GM19438 (cell line): ENCODE data around the gene ABHD10.

ENCODE experiments used
- ATAC-seq: cut with Tn5 transposase; IDR thresholded peaks from one replicate; pipeline ENCODE4 v1.9.1; 2021; ENCODE audit warnings: low read depth; ENCODE audit not compliant: unreplicated experiment

The ABHD10 gene

DNA sequence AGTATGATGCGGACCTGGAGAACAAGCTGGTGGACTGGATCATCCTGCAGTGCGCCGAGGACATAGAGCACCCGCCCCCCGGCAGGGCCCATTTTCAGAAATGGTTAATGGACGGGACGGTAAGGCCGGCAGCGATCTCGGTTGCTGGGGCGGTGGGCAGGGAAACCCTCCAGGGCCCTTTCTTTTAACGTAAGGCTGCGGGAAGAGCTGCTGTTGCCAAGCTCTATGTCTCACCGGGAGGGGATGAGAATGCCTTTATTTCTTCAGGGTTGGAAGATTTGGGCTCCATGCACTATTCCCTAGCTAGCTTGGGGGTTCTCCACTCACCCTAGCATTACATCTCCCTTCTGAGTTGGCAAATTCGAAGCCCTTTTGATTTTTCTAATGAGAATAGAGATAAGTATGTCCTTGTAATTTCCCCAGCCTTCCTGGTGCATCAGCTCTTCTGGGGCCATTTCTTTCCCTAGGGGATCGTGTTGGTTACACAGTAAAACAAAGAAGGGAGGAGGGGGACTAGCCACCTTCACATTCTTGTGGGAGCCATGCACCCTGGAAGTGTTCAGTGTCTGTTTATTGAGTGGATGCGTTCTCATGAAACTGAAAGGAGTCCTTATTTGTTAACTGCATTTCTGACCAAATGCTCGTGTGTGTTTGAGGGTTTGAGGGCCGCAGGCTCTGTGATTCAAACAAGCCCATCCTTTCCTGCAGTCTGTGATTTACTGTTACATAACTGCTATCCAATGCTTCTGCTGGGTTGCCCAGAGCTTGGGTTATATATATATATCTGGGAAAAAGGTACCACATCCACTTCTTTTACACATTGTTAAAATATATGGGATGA is 20.9 kb downstream of the ABHD10 start:
- ATAC-seq = no peak

DNA sequence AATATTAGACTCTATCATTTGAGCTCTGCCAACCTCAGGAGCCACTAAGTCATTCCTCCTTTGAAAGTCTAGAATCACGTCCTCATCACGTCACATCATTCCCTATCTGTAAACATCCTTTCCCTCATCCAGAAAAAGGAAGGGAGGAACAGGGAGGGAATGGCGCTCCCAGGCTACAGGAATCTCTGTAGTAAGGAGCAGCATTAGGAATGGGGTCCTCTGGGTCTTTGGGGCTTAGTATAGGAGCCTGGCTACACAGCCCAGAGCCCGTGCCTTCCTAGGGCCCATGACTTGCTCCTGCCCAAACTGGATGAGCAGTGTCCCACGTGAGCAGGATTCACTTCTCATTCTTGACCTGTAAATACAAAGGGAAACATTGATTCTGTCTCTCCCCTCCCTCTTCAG is 21.5 kb downstream of the ABHD10 start:
- no peak for ATAC-seq

DNA sequence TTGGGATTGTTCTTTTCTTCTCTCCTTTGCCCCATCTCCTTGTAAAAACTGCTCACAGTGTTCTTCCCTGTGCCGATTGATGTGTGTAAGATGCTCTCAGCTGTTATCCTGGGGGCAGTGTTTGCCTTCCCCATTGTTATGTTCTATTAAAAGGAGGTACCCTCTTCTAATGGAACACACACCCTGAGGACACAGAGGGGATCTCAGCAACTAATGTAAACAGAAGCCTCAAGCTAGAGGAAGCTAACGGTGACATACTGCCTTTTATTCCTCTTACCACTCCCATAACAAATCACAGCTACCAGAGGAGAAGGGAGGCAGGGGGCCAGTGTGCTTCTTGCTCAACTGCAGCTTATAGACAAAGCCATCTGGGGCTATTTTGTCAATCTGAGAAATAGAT is 22.1 kb downstream of the ABHD10 start:
- ATAC-seq = no peak

DNA sequence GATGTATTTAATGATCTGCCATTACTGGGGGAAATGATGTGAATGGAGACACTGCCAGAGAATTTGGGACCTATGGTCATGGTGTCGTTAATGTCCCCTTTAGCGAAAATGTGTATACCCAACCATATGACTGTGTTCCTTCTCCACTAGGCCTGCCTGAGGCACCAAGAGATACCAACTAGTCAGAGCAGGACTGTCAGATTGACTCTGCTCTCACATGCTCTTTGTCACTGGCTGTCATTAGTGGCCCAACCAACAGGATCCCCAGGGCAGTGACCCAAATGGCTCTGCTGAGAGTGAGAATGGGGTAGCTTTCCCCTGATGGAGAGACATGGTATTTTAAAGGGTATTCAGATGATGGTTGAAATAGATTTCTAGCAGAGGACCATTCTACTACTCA is 22.7 kb downstream of the ABHD10 start:
- ATAC-seq = no peak

DNA sequence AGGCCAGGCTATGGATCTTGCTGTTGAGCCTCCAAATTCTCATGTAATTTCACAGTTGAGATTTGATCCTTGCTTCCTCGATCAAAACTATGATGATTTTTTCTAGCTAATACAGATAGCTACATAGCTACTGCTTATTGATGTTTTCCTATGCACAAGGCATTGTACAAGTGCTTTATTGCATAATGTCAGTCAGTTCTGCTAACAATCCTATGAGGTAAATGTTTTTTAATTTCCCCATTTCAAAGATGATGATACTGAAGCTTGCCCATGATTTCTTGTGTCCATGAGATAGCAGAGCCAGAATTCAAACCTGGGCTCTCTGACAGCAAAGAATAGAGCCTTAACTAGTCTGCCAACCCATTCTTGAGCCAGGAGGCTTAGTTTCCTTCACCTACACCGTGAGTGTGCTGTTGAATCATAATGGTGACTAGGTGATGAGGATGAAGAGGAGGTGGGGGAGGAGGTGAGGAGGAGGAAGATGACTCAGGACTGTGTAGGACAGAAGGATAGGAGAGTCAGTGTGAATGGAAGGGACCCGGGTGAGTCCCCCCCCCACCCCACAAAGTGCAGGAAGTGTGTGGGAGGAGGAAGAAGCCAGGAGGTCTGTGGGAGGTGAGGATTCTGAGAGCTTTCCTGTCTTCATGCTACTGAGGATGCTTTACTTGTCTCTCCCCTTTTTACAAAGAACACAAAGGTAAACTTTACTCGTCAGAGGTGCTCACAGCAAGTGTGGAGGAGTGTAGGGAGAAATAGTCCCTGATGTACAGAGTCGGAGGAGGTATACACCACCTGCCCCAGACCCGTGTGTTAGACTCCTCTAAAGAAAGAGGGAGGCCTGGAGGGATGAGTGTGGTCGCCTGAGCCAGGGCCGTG is 23.5 kb downstream of the ABHD10 start:
- ATAC-seq = no peak

DNA sequence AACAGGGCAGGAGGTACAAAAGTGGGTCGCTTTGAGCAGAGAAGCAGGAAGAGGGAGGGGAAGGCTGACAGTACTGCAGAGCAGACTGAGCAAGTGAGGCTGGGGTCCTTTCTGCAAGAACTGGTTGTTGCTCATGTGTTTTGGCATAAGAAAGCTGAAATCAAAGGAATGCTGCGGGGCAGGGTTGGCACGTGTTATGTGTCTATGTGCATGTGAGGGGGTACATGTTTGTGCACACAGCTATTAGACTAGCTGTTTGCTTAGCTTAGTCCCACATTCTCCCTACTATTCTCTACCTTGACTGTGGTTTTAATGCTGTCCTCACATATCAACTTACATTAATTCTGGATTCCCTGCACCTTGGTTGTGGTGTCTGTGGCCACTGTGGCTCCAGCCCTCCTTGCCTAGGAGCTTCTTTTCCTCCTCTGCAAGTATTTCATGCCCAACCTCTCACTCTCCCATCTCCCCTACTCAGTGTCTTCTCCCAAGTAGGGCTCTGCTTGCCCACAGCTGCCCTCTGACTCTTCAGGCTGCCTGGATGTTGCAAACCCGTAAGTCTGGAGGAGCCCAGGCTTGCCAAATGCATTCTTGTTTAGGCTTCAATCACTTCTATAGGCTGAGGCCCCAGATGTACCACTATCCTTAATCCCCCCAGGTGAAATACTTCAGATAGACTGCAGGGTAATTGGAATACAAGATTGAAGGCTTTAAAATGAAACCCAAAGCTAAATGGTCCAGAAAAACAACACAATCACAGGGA is 24.7 kb downstream of the ABHD10 start:
- ATAC-seq = no peak

DNA sequence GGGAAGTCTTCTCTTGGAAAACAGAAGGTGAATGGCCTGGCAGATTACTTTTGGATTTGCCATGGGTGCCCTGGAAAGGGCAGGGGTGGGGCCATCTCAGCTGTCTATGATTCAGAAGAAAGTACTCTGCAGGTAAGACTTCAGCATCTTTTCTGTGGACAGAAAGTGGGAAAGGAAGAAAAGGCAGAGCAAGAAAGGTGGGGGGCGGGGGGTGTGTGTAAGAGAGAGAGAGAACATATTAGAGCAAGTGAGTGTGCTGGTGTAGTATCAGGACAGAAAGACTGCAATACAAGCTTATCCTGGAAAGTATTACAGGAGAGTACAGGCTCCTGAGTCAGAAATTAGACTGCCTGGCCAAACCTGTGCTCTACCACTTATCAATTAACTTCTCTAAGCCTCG is 25.4 kb downstream of the ABHD10 start:
- ATAC-seq = no peak

DNA sequence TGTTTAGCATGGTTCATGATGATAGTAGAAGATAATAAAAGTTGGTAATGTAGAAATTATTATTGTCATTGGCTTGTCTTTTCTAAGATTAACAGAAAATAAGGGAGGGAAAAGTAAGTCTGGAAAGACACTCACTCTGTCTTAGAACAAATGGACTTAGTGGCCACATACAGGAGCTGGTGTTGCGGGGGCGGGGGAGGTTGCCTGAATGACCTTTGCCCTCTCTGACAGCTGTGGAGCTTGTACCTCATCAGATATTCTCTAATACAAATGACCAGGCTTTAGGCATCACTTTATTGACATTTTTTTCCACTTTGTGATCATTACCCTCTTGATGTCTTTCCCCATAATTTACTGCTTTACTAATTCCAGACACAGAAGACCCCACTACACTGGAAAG is 25.8 kb downstream of the ABHD10 start:
- ATAC-seq = no peak

DNA sequence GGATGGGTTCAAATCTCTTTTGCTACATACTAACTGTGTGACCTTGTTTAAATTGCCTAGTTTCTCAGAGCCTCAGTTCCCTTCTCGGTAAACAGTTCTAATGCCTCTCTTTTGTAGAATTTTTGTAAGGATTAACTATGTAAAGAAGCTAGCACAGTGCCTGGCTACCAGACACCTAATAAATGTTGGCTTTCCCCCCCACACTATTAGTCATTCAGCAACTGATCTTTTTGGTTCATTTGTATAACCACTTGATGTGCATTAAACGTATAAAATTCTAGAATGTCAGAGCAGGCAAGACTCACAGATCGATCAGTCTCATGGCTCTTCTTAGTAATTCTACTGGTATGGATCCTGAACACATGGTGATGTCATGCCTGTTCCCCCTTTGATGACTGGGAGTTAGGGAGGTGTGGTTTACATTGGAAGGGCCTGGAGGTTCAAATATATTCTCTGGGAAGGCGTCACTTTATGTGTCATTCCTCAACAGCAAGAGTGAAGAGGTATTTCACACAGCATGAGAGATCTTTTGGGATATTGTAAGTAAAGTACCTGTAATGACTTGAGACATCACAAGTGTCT is 26.4 kb downstream of the ABHD10 start:
- ATAC-seq = no peak

DNA sequence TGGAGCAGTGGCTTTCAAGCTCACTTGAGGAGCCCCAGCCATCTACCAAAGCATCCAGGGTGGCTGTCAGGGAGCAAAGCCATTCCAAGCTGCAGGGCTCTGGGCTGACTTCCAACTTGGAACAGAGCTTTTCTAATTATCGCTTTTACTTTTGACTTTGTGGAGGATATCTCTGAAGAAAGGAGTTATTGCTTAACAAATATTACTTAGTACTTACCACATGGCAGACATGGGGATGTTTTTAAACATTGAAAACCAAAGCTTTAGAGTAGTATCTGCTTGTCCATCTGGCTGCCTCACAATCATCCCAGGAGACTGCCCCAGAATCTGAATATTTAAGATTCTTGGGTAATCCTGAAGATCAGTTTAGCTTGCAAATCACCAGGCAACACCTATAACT is 28.8 kb downstream of the ABHD10 start:
- ATAC-seq = no peak

DNA sequence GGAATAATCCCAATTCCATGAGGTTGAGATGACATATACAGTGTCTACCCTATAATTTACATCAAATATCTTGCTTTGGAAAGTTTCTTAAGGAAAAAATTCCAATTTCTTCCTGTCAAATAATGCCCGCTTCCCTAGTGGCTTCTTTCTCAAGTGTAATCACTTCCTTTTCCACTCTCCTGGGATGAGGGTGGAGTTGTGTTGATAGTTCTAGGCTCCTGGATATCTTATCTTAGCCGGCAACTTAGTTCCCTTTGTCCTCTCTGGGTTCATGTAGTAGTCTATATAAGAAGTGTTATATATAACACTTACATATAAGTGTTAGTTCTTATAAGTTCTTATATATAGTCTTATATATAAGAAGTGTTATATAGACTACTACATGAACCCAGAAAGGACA is 30.8 kb downstream of the ABHD10 start:
- ATAC-seq = no peak

DNA sequence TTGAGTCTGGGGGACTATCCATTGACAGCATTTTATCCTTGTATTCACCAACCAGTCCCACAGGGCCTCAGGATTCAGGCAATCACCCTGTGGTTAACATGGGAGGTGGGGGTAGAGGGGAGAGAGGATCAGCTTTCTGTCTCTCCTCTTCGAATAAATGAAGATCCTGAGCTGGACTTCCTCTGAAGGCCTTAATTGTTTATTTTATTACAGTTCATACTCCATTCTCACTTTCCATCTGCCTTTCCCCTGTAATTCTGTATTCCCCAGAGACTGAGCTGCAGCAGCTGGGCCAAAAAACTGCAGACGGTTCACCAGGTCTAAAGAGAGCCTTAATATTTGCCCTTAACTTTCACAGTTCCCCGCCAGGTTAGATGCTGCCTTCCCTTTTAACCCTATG is 31.8 kb downstream of the ABHD10 start:
- ATAC-seq = no peak

DNA sequence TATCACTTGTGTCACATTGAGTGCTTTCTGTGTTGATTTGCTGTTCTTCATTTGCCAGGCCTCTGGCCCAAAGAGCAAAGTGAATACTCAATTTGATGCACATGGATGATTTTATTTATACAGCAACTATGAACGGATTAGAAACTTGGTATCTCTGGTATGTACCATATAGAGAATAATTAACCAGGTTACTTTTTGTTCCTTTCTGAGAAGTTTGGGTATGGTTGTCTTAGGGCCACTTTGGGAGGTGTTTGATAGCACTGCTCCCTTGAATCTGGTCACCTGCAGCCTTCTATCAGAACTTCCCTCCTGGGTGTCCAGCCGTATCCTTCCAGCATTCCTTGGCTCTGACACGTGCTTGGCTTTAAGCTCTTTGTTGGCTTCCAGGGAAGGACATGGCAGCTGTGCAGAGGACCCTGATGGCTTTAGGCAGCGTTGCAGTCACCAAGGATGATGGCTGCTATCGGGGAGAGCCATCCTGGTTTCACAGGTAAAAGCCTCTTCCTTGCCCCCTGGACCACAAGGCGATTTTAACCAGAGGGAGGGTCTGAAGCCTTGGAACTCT is 32.6 kb downstream of the ABHD10 start:
- ATAC-seq = no peak

DNA sequence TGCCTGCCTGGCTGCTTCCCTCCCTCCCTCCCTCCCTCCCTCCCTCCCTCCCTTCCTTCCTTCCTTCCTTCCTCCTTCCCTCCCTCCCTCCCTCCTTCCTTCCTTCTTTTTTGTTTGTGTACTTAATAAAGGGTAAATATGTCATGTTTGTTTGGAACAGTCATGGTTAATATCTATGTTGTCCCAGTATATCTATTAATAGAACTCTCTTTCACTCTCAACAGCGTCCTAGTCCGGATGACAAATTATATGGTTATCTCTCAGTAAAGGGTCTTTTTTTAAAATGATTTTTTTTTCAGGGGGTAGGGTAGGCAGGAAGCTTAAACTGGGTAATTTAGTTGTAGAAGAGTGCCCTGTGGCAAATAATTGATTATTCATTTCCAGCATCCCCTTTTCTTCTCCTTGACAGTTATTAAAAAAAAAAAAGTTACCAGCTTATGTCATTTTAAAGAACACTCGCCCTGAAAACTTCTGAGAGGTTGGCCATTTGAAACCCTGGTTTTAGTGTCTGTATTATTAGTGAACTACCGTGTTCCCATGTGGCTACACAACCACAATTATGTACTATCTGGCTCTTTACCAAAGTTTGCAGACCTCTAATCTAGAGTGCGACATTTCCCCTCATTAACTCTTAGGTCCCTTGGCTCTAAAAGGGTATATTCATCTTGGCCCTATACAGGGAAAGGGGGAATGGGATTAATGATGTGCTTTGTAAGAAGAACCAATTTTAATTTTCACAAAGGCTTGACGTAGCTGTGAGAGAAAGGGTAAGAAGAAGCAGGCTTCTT is 33.6 kb downstream of the ABHD10 start:
- ATAC-seq = no peak

DNA sequence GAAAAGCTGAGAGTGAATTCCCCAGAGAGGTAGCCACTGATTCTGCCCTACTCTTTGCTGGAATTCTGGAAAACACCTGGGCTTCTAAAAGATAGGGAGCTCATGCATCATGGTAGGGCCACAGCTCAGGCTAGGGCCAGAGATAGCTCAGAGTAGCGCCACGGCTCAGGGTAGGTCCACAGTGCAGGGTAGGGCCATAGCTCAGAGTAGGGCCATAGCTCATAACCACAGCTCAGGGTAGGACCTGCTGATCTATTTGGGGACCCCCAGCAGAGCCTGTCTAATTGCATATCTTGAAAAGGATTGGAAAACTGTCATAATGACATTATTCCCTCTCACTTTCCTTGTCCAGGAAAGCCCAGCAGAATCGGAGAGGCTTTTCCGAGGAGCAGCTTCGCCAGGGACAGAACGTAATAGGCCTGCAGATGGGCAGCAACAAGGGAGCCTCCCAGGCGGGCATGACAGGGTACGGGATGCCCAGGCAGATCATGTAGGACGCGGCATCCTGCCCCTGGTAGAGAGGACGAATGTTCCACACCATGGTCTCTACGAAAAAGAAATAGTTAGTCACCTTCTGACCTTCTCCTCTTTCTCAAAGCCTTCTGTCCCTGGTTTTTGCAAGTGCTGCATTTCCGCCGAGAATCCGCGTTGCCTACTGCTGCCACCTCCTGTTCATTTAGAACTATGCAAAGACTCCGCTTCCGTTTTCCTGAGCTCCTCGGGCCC is 34.4 kb downstream of the ABHD10 start:
- peak; percentile 83 for ATAC-seq

DNA sequence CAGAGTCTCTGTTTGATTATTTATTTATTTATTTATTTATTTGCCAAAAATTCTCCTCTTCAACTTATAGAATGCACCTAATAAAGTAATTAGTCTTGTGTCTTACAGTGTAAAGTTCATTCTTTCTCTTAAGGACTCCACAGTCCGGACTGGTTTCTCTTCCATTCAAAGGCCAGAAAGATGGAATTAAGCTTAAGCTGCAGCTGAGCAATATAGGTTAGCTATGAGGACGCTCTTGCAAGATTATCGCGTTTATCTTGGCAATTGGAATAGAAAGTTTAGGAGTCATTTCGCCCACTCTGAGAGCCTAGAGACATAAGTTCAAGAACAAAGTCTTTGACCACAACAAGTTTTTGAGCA is 34.9 kb downstream of the ABHD10 start:
- ATAC-seq = peak; percentile 23

DNA sequence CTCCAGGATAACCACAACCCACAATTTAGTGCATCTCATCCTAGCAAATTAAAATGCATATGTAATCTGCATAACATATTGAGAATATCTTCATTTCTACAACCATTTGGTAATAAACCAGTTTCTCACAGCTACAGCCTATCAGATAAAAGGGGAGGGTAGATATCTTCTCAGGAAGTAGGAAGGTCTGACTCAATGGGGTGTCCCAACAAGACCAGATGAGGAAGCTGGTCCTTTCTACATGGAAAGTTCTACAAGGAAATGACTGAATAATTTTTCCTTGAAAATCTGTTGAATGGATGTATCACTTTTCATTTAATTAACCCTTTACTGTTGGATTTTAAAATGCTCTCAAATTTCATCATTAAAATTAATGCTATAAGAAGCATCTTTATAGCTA is 38.3 kb downstream of the ABHD10 start:
- no peak for ATAC-seq

DNA sequence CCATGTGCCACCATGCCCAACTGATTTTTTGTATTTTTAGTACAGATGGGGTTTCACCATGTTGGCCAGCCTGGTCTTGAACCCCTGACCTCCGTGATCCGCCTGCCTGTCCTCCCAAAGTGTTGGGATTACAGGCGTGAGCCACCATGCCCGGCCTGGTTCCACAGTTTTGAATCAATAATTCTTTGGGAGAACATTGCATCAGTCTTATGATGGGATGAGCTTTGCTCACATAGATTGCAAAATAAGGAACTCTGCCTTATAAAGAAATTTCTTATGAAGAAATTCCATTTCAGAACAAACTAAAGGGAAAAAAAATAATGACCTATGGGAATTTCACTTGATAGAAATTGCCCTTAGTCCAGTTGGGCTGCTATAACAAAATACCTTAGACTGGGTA is 39.9 kb downstream of the ABHD10 start:
- ATAC-seq = no peak

DNA sequence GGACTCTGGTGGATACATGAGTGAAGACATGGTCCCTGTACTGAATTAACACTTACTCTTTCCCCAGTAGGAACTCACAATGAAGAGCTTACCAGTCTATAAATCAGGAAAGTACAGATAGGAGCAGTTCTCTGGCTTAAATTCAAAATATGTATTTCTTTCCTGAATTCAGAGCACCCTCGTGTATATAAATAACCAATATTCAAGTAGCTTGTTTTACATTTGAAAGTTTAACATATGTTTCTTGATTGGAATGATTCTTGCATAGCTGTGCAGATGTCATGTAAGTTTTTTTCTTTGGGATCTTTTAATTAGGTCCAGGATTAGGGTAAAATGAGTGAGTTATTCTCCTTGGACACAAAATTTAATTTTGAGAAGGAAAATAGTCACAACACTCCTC is 40.9 kb downstream of the ABHD10 start:
- ATAC-seq = no peak
